HuH-7.5 (cell line): ENCODE data around the gene SEMA6A.

Experiments used
- DNase-seq: peaks from one replicate; pipeline ENCODE4 v3.0.0; 2011; ENCODE audit warnings: low spot score

SEMA6A gene

GRCh38 chr5:116495786-116496357 is 78.8 kb downstream of the SEMA6A start:
- no peak for DNase-seq

GRCh38 chr5:116494784-116495450 is 79.7 kb downstream of the SEMA6A start:
- no peak for DNase-seq

GRCh38 chr5:116492776-116493175 is 81.8 kb downstream of the SEMA6A start:
- DNase-seq = no peak

- no peak for DNase-seq
Measured at GRCh38 chr5:116492016-116492623, 82.5 kb downstream of the SEMA6A start.

GRCh38 chr5:116488356-116489041 is 86.1 kb downstream of the SEMA6A start:
- DNase-seq = no peak

- DNase-seq = no peak
Measured at GRCh38 chr5:116487045-116487444, 87.6 kb downstream of the SEMA6A start.

- no peak for DNase-seq
Measured at GRCh38 chr5:116486588-116486987, 88.0 kb downstream of the SEMA6A start.

GRCh38 chr5:116484645-116485044 is 90.0 kb downstream of the SEMA6A start:
- DNase-seq = no peak

GRCh38 chr5:116482394-116482793 is 92.2 kb downstream of the SEMA6A start:
- DNase-seq = no peak

GRCh38 chr5:116480894-116481510 is 93.6 kb downstream of the SEMA6A start:
- no peak for DNase-seq

GRCh38 chr5:116479776-116480675 is 94.6 kb downstream of the SEMA6A start:
- DNase-seq = no peak

GRCh38 chr5:116478491-116478890 is 96.1 kb downstream of the SEMA6A start:
- DNase-seq = no peak

GRCh38 chr5:116476897-116477537 is 97.6 kb downstream of the SEMA6A start:
- DNase-seq = no peak

- DNase-seq = no peak
Measured at GRCh38 chr5:116475338-116475737, 99.3 kb downstream of the SEMA6A start.

- no peak for DNase-seq
Measured at GRCh38 chr5:116473706-116474105, 100.9 kb downstream of the SEMA6A start.

- DNase-seq = no peak
Measured at GRCh38 chr5:116472274-116472673, 102.3 kb downstream of the SEMA6A start.

GRCh38 chr5:116469631-116470030 is 105.0 kb downstream of the SEMA6A start:
- DNase-seq = no peak

- no peak for DNase-seq
Measured at GRCh38 chr5:116468583-116468982, 106.0 kb downstream of the SEMA6A start.

GRCh38 chr5:116467465-116467843 is 107.2 kb downstream of the SEMA6A start:
- DNase-seq = no peak

- no peak for DNase-seq
Measured at GRCh38 chr5:116466727-116467464, 107.7 kb downstream of the SEMA6A start.
